T-helper 2 cell treated with Interferon-gamma antibody and Interleukin-4, amounts not matched to agents 100 ng/mL and 5 ng/mL, for 36 hours (primary cell): ENCODE data around the gene TMEM167B. TPM values are rescaled to one million over a fixed set of nuclear protein-coding genes. Genes with fewer than 3 reads are reported as not detected.

ENCODE experiments used
- total RNA-seq: library from RNA; stranded (reverse); gene quantifications from 2 replicates; pipeline ENCODE4 v1.2.3, GENCODE V29; 2022

The TMEM167B gene
- total RNA-seq, 1 donor from 2014 or later: 23.7 TPM

Other genes starting within 250 kb of the TMEM167B start
- not detected in 2 replicates for gene AKNAD1, start 233.7 kb upstream of the TMEM167B start, total RNA-seq
- gene GPSM2, start 213.8 kb upstream of the TMEM167B start, total RNA-seq: 33.3 and 34.8 TPM in 2 replicates
- gene CLCC1, start 127.3 kb upstream of the TMEM167B start, total RNA-seq: 21.6 and 23.5 TPM in 2 replicates
- 8.5 and 9.8 TPM in 2 replicates for gene WDR47, start 48.7 kb upstream of the TMEM167B start, total RNA-seq
- 20.4 and 22.4 TPM in 2 replicates for gene TAF13, start 14.8 kb upstream of the TMEM167B start, total RNA-seq
- gene ELAPOR1, start 23.4 kb downstream of the TMEM167B start, total RNA-seq: 5.6 and 5.9 TPM in 2 replicates
- 117 and 124 TPM in 2 replicates for gene SARS1, start 123.2 kb downstream of the TMEM167B start, total RNA-seq
- 3.7 TPM in 2 replicates for gene CELSR2, start 158.8 kb downstream of the TMEM167B start, total RNA-seq
- 19.5 and 21.5 TPM in 2 replicates for gene PSRC1, start 192.4 kb downstream of the TMEM167B start, total RNA-seq
- gene MYBPHL, start 216.2 kb downstream of the TMEM167B start, total RNA-seq: not detected in 2 replicates